SU-DHL-6 (cell line): ENCODE data around the gene PCYT2.

ENCODE experiments used
- EZH2phosphoT487 ChIP-seq: fragments of 200-600 bp; sonication (generic), shearing (Covaris generic); conservative IDR thresholded peaks from 2 replicates; pipeline ENCODE4 v1.6.1; 2018; ENCODE audit warnings: mild to moderate bottlenecking, antibody characterized with exemption, low read length, moderate library complexity, mixed read lengths
- TF ChIP-seq, protein P1 (sequence below): fragments of 200-600 bp; sonication (generic); IDR thresholded peaks from one replicate; pipeline ENCODE4 v1.5.1; 2017; ENCODE audit warnings: antibody characterized with exemption, mild to moderate bottlenecking, low read length, moderate library complexity; ENCODE audit not compliant: insufficient read depth, poor library complexity, severe bottlenecking

DNA sequence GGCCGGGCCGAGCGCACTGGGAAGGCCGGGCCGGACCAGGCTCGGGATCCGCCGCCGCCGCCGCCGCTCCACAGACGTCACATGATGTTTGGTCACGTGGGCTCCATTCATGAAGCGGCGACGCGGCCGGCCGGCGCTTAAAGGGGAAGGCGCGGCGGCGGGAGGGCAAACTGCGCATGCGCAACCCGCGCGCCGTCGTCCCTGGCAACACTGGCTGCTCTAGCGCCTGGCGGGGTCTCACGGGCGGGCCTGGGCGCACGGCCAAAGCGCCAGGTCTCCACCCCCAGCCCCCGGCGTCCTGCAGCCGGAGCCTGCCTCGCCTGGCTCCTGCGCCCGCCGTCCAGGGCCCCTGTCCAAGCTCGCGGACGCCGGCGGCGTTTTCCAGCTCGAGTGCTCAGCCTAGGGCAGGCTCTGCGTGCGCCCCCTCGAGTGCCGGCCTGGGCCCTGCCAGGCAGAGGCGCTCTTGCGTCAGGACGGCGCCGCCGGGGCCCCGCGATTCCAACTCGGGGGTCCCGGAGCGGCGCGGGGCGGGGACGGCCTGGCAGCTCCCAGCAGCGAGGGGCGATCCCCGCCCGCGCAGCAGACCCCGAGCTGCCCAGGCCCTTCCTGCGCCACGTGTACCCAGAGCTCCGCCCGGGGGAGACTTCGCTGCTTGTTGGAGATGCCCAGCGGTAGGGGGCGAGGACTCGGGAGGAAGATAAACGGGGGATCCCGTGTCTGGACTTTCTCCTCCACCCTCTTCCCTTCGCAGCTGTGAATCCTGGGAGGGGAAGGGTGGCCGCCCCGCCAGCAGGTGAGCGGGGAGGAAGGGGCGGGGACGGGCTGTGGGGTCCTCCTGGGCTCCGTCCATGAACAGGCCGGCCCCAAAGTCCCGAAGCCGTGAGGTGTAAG lies 16.7 kb upstream of the PCYT2 start, which contains the start of gene MAFG:
- TF ChIP-seq, protein P1, sequence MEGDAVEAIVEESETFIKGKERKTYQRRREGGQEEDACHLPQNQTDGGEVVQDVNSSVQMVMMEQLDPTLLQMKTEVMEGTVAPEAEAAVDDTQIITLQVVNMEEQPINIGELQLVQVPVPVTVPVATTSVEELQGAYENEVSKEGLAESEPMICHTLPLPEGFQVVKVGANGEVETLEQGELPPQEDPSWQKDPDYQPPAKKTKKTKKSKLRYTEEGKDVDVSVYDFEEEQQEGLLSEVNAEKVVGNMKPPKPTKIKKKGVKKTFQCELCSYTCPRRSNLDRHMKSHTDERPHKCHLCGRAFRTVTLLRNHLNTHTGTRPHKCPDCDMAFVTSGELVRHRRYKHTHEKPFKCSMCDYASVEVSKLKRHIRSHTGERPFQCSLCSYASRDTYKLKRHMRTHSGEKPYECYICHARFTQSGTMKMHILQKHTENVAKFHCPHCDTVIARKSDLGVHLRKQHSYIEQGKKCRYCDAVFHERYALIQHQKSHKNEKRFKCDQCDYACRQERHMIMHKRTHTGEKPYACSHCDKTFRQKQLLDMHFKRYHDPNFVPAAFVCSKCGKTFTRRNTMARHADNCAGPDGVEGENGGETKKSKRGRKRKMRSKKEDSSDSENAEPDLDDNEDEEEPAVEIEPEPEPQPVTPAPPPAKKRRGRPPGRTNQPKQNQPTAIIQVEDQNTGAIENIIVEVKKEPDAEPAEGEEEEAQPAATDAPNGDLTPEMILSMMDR = peak; percentile 88
- no peak for TF ChIP-seq EZH2phosphoT487
